RWPE1 (cell line): ENCODE data around the gene CACNA2D3.
A peak's percentile ranks its signal among the peaks of the same experiment; 100 is the strongest.

Source experiments
- CTCF ChIA-PET: fragments of 350-600 bp; sonication (Branson Sonifier 250); formaldehyde crosslinking; extraction: SDS; loops from one replicate; lab custom pipeline; 2021; lab: Yijun Ruan, JAX
- POLR2A ChIA-PET: fragments of 400-600 bp; formaldehyde crosslinking; extraction: SDS; loops from one replicate; lab custom pipeline; 2020; ENCODE audit warnings: antibody characterized with exemption; ENCODE audit not compliant: low non-redundant PET; lab: Yijun Ruan, JAX
- DNase-seq: peaks from one replicate; pipeline ENCODE4 v3.0.0; 2012; ENCODE audit warnings: low spot score
- H3K27ac ChIP-seq: fragments of 450-650 bp; 2 replicates; pipeline ENCODE4 v1.5.1; 2017
- CTCF ChIP-seq: fragments of 450-650 bp; conservative IDR thresholded peaks from 2 replicates; pipeline ENCODE4 v1.5.1; 2017; ENCODE audit warnings: low read depth, mild to moderate bottlenecking

The CACNA2D3 gene

GRCh38 chr3:54853573-54854404 lies 731.4 kb downstream of the CACNA2D3 start:
- TF ChIP-seq CTCF, result peak; percentile 93
- H3K27ac ChIP-seq, result no peak overlapping the region
- DNase-seq, result peak; percentile 52
- ChIA-PET POLR2A (no interaction called here), CTCF (interaction anchor here (0.6 to 0.9 kb wide), 5 partner anchors 315 to 1093 kb away, joined by 3 read pairs; no protein-coding TSS in a partner anchor)

- DNase-seq, result no peak
- CTCF ChIA-PET, result interaction anchor here (0.6 kb wide), 1 partner anchor 102 kb away, joined by 5 read pairs; no protein-coding TSS in a partner anchor
- no peak for TF ChIP-seq CTCF
- no peak overlapping the region for H3K27ac ChIP-seq
- POLR2A ChIA-PET, result no interaction called here
These were observed 733.9 kb downstream of the CACNA2D3 start for GRCh38 chr3:54856271-54856670.

GRCh38 chr3:54857343-54857742 lies 735.0 kb downstream of the CACNA2D3 start:
- peak; percentile 30 for DNase-seq
- no peak for TF ChIP-seq CTCF
- ChIA-PET CTCF (no interaction called here), POLR2A (no interaction called here)
- H3K27ac ChIP-seq, result peak overlapping the region; percentile 47

- DNase-seq, result no peak
- H3K27ac ChIP-seq, result no peak overlapping the region
- no peak for TF ChIP-seq CTCF
- ChIA-PET POLR2A (no interaction called here), CTCF (no interaction called here)
These were observed 735.9 kb downstream of the CACNA2D3 start for GRCh38 chr3:54858093-54858785.

GRCh38 chr3:54859184-54859583 lies 736.8 kb downstream of the CACNA2D3 start:
- DNase-seq, result peak; percentile 29
- no peak for TF ChIP-seq CTCF
- peak overlapping the region; percentile 33; the same call in 1 of the 2 replicates for H3K27ac ChIP-seq
- ChIA-PET CTCF (interaction anchor here (0.7 kb wide), 2 partner anchors 546 to 892 kb away, joined by 4 read pairs; no protein-coding TSS in a partner anchor), POLR2A (no interaction called here)

- no peak for TF ChIP-seq CTCF
- H3K27ac ChIP-seq, result no peak overlapping the region
- CTCF ChIA-PET, result interaction anchor here (0.6 kb wide), 1 partner anchor 53 kb away, joined by 4 read pairs; no protein-coding TSS in a partner anchor
- POLR2A ChIA-PET, result no interaction called here
- DNase-seq, result no peak
These were observed 739.1 kb downstream of the CACNA2D3 start for GRCh38 chr3:54861248-54862067.
